Epithelial cell of prostate (primary cell): ENCODE results near the gene MGP.

ENCODE experiments used
- DNase-seq: peaks from one replicate; pipeline ENCODE4 v3.0.0-alpha.2; 2011; ENCODE audit warnings: low read depth, low spot score
- H3K27ac ChIP-seq: fragments of 450-650 bp; 2 replicates; pipeline ENCODE4 v1.5.1; 2017; ENCODE audit warnings: mild to moderate bottlenecking

The MGP gene

DNA sequence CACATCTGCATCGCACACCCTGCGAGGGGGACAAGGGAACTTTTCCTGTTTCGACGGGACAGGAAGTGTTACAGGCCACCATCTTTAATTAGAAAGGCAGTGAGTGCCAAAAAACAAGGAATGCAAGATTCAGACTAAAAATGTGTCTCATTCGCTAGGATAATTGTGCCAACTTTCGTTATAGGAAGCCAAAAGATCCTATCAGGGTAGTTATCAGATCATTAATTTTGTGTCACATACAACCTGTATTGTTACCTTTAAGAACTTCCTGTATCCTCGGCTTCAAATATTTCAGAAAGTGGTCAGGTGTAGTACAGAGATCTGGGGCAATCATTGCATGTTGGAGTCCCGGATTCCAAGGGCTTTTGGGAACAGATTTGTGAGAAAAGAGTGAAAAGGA, 19.2 kb upstream of the MGP start:
- peak overlapping the region; percentile 10 for H3K27ac ChIP-seq
- DNase-seq, result no peak

- DNase-seq, result no peak
- no peak overlapping the region for H3K27ac ChIP-seq
These were observed 17.9 kb upstream of the MGP start for GRCh38 chr12:14903386-14904098.

DNA sequence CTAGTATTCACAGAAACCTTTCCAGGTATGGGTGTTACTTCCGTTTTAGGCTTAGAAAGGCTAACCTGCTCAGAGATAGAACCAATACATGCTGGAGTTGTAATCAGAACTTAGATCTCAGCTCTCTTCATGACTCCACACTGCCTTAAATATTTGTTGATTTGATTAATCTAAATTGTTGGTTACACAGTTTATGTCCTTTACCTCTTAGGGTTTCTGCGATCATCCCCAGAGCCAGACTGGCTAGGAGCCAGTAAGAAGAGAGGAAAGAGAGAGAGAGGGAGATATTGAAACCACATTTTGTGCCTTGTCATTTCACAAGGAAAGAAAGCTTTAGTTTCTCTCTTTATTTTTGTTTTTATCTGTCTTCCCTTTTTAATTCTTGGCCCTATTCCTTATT, 16.8 kb upstream of the MGP start:
- H3K27ac ChIP-seq, result no peak overlapping the region
- no peak for DNase-seq

- DNase-seq, result no peak
- H3K27ac ChIP-seq, result no peak overlapping the region
These were observed 15.5 kb upstream of the MGP start for GRCh38 chr12:14901228-14901562.

DNA sequence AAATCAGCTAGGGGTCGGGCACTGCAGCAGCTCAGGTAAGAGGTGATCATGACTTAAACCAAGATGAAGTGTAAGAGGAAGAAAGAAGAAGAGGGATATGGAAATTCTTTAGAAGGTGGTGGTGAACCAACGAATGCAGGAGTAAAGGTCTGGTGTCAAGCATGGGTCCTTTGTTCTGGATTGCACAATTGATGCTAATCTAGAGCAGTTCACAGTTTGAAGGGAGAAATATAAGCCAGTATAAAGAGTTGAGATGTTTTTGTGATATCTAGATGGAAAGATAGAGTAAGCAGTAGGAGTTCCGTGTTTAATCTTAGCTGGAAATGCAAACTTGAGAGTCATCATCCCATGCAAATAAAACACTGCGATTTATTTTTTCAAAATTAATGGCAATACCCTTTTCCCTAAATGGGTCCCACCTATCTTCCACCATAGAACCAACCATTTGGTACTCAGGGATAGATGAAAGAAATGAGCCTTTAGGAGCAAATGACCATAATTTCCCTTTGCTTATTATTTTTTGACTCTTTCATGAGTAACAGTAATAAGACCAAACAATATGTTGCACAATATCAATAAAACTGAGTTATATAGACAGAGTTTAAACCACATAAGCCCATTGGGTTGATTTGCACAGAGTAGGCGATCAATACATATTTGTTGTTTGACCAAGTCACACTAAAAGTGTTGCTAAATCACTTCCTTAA, 15.0 kb upstream of the MGP start:
- H3K27ac ChIP-seq, result no peak overlapping the region
- no peak for DNase-seq

DNA sequence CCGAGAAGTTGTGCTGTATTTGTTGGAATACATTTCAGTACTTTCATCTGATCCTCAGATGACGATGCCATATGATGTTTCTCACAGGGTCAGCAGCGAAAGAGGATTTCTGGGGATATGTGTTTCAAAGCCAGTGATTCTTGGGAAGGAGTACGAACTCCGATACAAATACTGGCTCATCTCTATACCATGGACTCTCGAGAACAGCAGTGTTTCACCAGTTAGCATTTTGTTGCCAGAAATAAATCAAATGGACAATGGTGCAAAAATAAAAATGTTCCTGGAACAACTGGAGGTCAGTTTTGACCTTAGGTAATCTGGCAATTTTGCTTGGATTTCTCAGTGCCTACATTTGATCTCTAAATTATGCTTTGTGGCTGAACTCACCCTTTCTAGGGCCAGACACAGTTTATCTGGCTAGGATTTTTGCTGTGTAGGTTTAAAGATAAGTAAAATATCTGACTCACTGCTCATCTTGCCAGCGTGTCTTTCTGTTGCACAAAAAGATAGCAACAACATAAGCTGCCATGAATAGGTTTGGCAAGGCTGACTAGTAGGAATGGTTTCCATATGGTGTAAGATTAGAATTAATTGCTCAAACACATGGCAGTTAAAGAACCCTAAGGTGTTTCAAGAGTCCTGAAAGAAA, 11.0 kb upstream of the MGP start:
- DNase-seq, result no peak
- no peak overlapping the region for H3K27ac ChIP-seq

DNA sequence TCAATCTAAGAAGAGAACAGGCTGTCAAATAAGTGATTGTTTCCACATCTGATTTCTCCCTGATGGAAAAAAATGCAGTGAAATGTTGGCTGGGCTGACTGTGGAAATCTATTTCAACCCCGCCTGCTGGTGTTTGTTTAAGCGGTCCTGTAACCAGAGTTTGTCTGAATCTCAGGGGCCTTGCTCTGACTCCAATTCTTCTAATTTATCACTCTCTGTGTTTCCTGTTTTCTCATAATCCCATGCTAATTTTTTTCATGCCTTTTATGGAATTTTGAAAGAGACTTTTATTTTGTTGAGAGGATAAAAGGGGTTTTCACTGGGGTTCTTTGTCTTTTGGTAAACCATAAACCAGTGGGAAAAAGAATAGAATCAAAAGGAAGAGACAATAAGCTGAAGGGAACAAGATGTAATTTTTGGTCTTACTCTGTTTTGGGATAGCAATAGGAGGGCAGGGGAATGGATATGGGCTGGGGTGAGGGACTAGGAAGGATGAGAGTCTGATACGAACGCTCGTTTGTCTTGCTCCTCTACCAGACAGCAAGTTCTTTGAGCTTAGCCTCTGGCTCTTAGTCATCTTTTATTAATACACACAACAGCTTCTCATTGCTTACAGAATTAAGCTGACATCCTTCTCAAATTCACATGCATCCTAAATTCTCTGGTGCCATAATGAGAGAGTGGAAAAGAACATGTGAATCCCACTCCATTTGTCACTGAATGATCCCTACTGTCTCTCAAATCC, 8.0 kb upstream of the MGP start:
- no peak for DNase-seq
- no peak overlapping the region for H3K27ac ChIP-seq

GRCh38 chr12:14892726-14893505, 7.3 kb upstream of the MGP start:
- H3K27ac ChIP-seq, result no peak overlapping the region
- DNase-seq, result no peak

- H3K27ac ChIP-seq, result no peak overlapping the region
- no peak for DNase-seq
These were observed 5.0 kb upstream of the MGP start for GRCh38 chr12:14890701-14891100.

DNA sequence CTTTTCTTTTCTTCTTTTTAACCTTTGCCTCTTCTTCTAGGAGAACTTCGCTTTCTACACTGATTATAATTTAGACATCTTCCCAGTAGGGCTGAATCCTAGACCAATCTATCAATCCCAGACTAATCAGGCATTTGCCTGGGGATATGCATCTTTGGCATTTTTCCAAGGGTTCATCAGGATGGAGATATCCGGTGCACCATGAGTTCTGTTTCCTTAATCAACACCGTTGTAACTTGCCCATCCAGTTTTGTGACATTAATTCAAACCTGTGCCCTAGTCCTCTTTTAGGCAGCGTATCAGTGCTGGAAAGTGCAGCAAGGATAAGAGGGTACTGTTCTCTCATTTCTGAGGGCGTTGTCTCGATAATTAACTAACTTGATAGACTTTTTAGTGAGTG, 617 bp upstream of the MGP start:
- H3K27ac ChIP-seq, result no peak overlapping the region
- no peak for DNase-seq

DNA sequence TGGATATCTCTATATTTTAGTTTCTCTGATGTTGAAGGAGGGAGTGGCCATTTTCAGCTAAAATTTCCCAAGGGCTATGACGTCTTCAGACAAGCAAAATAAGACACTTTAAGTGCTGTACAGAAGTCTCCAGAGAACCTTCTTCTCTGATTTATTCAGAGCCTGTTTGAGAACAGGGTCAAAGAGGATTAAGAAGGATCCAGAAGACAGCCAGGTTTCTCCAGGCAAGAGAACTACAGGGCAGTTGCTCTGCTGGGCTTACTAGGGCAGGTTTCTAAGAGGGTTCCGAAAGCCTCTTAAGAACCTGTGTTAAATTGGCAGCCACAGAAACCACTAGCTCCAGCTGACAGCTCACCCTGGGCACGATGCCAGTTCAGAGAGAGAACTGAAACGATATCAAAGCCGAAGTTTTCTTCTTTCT, 1.2 kb downstream of the MGP start:
- no peak overlapping the region for H3K27ac ChIP-seq
- DNase-seq, result peak; percentile 34

GRCh38 chr12:14883686-14884085, 2.0 kb downstream of the MGP start:
- H3K27ac ChIP-seq, result no peak overlapping the region
- no peak for DNase-seq

GRCh38 chr12:14880890-14881453, 4.7 kb downstream of the MGP start:
- no peak for DNase-seq
- no peak overlapping the region for H3K27ac ChIP-seq

DNA sequence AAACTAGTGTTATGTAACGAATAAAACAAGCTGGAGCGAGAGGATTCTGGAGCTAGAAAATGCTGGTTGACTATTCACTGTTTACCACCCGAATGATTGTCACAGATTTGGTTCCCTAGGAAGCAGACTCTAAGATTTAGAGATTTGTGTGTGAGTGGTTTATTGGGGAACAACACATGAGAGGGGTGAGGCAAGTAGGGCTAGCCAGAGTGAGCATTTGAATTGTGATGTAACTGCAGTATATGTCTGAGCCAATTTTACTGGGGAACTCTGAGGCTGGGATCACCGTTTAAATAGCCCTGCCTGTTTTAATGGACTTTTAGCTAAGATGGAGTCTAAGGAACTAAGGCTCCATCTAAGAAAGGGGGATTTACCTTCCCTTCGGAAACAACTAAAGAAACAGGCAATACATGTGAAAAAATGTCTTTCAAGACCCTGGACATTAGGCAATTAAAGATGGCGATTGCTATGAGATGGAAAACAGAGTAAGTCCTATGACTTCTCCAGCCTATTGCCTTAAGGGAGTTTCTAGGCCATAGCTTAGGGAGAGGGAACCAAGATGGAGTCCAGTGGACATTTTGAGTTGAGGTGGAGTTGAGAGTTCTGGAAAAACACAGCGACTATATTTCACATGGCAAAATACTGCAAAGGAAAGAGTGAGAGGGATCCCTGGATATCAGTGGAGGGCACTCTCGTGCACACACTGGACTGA, 6.3 kb downstream of the MGP start:
- H3K27ac ChIP-seq, result no peak overlapping the region
- no peak for DNase-seq

DNA sequence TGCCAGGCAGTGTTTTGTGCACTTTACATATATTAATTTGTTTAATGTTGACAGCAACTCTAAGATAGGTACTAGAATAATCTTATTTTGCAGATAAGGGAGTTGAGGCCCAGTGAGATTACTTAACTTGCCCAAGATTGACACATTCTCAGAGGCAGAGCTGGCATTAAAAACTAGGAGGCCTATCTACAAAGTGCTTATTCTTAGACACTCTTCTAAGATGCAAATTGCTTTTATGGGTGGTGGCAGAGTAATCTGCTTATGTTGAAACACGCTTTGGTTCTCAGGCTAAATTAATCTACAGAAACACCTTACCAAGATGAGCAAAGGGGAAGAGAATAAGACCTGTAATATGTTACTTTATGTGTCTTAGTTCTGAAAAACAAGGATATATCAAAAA, 7.2 kb downstream of the MGP start:
- H3K27ac ChIP-seq, result no peak overlapping the region
- no peak for DNase-seq

- DNase-seq, result no peak
- no peak overlapping the region for H3K27ac ChIP-seq
These were observed 8.8 kb downstream of the MGP start for GRCh38 chr12:14876833-14877232.

DNA sequence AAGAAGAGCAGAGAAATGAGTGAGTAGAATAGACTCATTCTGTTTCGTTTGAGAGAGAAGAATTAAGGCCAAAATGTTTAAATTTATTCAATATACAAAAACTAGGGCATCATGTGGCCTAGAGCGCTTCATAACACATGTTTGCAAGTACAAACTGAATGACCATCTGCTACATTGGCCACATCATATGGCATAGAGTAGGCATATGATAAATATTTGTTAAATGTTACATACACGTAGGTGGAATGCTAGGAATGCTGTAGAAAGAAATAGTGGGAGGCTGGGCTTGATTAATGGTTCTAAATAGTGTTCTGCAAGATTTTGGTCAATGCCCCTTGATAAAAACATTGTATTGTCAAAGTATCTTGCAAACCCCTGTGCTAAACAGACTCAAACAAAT, 10.8 kb downstream of the MGP start:
- DNase-seq, result no peak

DNA sequence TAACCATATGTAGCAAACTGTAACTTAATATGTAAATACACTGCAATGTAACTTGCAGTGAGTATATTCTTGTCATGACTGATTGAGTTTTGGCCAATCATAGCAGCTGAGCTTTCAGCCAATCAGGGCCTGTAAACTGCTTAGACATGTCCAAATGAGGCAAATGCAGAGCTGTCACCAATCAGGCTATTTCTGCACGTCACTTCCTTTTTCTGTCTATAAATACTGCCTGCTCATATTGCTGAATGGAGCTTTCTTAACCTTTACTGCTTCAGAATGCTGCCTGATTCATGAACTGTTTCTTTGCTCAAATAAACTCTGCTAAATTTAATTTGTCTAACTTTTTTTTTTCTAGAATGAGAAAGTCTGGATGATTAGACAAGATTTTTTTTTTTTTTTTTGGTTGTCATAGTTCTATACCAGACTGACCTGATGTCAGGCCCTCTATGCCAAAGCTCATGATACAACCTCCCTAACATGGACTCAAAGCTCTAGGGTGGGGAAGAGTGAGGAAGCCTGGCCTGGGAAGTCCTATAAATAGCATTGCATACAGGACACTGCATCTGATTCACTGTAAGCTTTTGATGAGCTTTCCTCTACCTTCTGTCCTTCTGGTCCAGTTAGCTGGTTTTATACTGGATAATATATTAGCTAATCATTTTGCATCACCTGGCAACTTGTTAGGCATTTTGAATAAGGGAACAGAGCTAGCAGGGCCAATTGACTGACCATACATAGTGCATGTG, 12.0 kb downstream of the MGP start:
- H3K27ac ChIP-seq, result no peak overlapping the region
- DNase-seq, result no peak

More for the DNA sequence above, 10.8 kb downstream of the MGP start:
- no peak overlapping the region for H3K27ac ChIP-seq

DNA sequence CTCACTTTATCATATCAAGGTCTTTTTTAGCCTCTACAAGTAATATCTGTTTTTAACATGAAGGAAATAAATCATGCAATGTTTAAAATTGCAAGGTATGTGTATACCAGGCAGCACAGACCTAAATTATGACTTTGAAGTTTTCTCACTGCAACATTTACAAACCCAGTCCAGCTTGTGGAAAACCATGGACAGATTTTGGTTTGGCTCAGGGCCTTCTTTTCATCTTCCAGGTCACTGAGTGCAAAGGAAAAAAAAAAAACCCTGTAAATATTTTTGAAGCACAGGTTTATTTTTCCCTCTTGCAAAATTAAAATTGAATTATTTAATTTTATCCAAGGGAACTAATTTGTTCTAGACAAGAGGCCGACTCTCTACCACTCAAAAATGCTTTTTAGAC, 13.8 kb downstream of the MGP start:
- H3K27ac ChIP-seq, result no peak overlapping the region

More for the DNA sequence above, 13.8 kb downstream of the MGP start:
- DNase-seq, result no peak
